GF-D8 (cell line): ENCODE measurements around the gene CYP2C8.
"Not testable (repeated sequence)": the region's sequence is repeated elsewhere in the genome, so short reads cannot be mapped to it uniquely, and the experiment has no call there.

Experiments
- DNase-seq: peaks from one replicate; lab custom pipeline; 2025; lab: John Stamatoyannopoulos, UW

CYP2C8 gene

DNA sequence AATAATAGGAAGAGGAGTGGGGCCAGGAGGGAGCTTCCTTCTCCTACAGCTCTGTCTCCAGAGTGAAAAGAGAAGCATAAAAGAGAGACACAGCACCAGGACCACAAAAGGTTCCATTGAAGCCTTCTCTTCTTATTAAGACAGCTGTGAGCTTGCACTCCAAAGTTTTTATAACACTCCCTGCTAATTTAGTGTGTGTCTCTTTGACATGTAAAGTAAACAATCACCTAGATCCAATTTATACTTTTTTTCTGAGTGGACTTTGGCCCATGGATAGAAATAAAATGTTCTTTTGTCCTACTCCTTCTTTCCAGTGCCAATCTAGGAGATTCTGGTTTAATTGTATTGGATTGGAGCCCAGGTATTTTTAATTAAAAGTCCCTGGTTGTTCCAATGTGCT lies at the start of gene CYP2C8:
TSS of gene CYP2C8 (minus strand) at position 212 of the 400 bp plus-strand sequence. CDS start at position 117, 95 bp downstream.
- no peak for DNase-seq

GRCh38 chr10:95116869-95117269 lies 47.6 kb upstream of the CYP2C8 start:
- DNase-seq = no peak

GRCh38 chr10:95110823-95111222 lies 41.5 kb upstream of the CYP2C8 start:
- not testable (repeated sequence) for DNase-seq

DNA sequence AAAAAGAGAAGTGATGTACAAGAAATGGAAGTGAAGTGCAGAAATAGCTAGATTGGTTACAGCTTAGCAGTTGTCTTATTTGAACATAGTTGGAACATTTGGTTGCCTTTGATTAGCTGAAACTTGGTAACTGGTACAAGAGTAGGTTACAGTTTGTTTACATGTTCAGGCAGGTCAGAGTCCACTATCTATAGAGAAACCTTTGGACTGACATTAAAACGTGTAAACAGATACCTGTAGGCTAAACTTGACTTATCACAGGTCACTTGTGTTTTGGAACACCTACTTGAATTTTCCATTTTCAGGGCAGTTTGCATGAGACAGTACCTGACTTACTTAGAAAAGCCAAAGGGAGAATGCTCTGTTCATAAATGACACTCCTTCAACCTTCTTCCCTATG lies 28.5 kb upstream of the CYP2C8 start:
- DNase-seq = no peak

- DNase-seq = no peak
These were observed 26.8 kb upstream of the CYP2C8 start for GRCh38 chr10:95096143-95096542.

GRCh38 chr10:95079626-95080025 lies 10.3 kb upstream of the CYP2C8 start:
- not testable (repeated sequence) for DNase-seq

DNA sequence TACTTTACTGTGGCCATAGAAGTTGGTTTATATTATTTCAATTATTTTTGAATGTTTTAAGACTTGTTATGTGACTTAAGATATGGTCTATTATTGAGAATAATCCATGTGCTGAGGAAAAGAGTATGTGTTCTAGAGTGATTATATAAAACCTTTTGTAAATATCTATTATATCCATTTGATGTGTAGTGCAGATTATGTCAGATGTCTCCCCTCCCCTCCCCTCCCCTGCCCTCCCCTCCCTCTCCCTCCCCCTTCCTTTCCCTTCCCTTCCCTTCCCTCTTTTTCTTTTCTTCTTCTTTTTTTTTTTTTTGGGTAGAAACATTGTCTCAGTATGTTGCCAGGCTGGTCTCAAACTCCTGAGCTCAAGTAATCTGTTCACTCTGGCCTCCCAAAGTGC lies 8.3 kb upstream of the CYP2C8 start:
- no peak for DNase-seq

DNA sequence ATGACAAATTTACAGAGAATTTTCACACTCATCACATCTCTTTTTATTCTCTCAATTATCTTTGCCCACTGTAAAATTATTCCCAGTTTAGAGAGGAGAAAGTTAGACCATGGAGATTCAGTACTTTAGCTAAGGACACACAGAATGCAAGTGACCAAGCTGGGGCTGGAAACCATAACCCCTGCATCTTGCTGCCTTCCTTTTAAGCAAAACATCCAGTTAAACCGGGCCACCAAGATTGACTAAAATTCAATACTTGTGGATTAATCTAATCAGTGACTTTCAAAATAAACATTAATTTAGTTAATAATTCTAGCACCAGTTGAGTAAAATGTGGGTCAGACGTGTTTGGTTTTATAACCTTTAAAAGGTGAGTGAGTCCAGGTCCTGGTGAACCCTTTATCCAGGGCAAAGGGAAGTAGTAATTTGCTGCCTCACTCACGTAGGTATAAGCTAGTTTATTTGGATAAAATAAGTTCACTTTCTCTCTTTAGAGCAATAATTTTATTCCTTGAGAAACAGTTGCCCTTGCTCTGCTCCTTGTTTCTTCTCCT lies 1.9 kb upstream of the CYP2C8 start:
- DNase-seq = no peak

GRCh38 chr10:95064125-95064524 lies 5.2 kb downstream of the CYP2C8 start:
- DNase-seq = not testable (repeated sequence)

GRCh38 chr10:95056744-95057363 lies 12.4 kb downstream of the CYP2C8 start:
- DNase-seq = no peak

- no peak for DNase-seq
These were observed 19.4 kb downstream of the CYP2C8 start for GRCh38 chr10:95049919-95050318.

- DNase-seq = no peak
These were observed 21.1 kb downstream of the CYP2C8 start for GRCh38 chr10:95048206-95048605.

- no peak for DNase-seq
These were observed 30.0 kb downstream of the CYP2C8 start for GRCh38 chr10:95039281-95039680.

DNA sequence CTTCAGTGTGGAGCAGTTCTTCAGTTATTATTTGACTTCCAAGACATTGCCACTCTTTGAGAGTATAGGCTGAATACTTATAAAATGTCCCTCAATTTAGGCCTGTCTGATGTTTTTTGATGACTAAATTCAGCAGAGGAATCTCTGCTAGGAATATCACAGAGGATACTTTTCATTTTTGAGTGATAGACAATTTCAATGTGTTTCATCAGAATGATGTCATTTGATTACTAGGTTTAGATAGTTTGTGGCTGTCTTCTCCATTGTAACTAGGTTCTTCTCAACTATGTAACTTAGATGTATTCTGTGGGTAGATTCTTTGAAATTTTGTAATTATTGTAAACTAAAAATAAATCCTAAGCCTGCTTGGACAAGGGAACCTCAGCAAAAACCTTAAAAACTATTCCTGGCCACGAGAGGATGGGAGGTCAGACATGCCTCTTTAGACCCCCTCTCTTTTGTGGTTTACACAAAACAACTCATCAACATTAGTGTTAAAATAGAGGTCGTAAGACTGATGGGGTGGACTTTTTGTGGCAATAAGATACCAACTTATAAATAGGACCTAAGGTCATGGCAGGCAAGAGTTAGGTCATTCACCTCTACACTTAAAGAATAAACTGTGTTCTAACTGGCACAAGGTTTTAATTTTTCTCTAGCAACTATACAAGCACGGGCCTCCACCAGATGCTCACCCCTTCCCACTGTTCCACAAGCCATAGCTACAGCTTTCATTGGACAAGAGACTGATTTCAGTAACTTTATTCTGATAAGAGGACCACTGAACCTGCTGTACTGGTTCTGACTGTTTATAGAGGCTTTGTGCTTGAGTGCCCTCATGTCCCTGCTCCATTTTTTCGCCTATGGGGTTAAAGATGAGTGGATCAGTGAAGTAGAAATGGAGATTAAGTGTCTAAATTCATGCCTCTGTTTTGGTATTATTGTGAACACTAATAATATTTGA lies 33.7 kb downstream of the CYP2C8 start:
- DNase-seq = no peak

DNA sequence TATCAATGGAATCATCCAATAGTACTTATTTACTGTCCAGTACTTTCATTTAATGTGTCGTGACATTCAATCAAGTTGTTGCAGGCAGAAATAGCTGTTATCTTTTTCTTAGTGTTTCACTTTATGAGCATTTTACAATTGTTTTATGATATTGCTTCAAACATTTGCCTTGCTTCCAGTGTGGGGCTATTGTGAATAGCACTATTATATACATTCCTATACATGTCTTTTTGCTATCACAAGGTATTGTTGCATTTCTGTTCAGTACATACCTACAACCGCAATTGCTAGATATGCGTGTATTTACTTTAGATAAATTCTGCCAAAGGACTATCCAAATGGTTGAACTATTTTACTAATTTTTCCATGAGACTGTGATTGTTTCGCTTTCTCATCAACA lies 34.9 kb downstream of the CYP2C8 start:
- DNase-seq = no peak

GRCh38 chr10:95031656-95032055 lies 37.6 kb downstream of the CYP2C8 start:
- no peak for DNase-seq

GRCh38 chr10:95026461-95026860 lies 42.8 kb downstream of the CYP2C8 start:
- no peak for DNase-seq

GRCh38 chr10:94997741-94998174 lies 71.5 kb downstream of the CYP2C8 start:
- no peak for DNase-seq

DNA sequence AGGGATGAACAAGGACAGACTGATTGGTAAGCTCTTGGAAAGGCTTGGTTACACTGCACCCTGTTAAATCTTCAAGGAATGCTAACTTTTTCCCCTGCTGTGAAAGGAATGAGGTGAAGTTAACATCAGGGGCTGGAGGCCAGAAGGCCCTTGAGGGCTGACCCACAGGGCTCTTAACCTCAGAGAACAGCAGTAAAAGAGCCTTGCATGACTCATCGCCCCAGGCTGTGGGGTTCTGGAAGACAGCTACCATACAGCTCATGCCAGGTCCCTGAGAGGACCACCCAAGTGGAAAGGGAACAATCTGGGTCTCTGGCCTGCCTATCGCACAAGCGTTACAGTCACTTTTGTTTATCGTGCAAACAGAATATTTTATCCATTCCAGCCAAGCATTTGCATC lies 76.5 kb downstream of the CYP2C8 start:
- DNase-seq = no peak

GRCh38 chr10:94991243-94991888 lies 77.9 kb downstream of the CYP2C8 start:
- DNase-seq = no peak

DNA sequence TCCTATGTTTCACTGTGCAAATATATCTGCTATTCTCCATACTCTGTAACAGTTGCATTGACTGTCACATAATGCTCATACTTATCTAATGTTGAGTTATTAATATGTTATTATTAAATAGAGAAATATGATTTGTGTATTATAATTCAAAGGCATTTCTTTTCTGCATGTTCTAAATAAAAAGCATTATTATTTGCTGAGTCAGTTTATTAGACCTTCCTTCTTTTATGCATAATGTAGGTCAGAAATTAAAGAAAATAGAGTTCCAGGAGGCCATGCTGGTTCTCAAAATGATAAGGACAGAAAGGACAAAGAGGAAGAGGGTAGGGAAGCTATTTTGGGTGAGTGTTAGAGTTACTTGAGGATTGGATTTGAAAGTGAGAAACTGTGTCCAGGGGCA lies 80.1 kb downstream of the CYP2C8 start:
- no peak for DNase-seq
